ENCODE results near the gene FKBP1A.
"Not testable (repeated sequence)": the region's sequence is repeated elsewhere in the genome, so short reads cannot be mapped to it uniquely, and the experiment has no call there.

FKBP1A gene

GRCh38 chr20:1360094-1360846 is 32.6 kb downstream of the FKBP1A start:
- DNase-seq, result no peak

- DNase-seq, result peak; percentile 50
Measured at GRCh38 chr20:1357921-1358671, 34.8 kb downstream of the FKBP1A start.

GRCh38 chr20:1353956-1354355 is 38.9 kb downstream of the FKBP1A start:
- no peak for DNase-seq

- peak; percentile 19 for DNase-seq
Measured at GRCh38 chr20:1346315-1346969, 46.4 kb downstream of the FKBP1A start.

GRCh38 chr20:1345756-1346093 is 47.1 kb downstream of the FKBP1A start:
- no peak for DNase-seq

- no peak for DNase-seq
Measured at GRCh38 chr20:1345030-1345755, 47.7 kb downstream of the FKBP1A start.

- not testable (repeated sequence) for DNase-seq
Measured at GRCh38 chr20:1343446-1344124, 49.3 kb downstream of the FKBP1A start.

GRCh38 chr20:1341561-1342265 is 51.1 kb downstream of the FKBP1A start:
- no peak for DNase-seq

- no peak for DNase-seq
Measured at GRCh38 chr20:1338801-1339200, 54.1 kb downstream of the FKBP1A start.

- DNase-seq, result no peak
Measured at GRCh38 chr20:1338096-1338495, 54.8 kb downstream of the FKBP1A start.

GRCh38 chr20:1337441-1337840 is 55.4 kb downstream of the FKBP1A start:
- DNase-seq, result no peak

GRCh38 chr20:1336699-1337367 is 56.0 kb downstream of the FKBP1A start:
- no peak for DNase-seq

- no peak for DNase-seq
Measured at GRCh38 chr20:1335961-1336698, 56.7 kb downstream of the FKBP1A start.

GRCh38 chr20:1334761-1335160 is 58.1 kb downstream of the FKBP1A start:
- peak; percentile 64 for DNase-seq

- DNase-seq, result no peak
Measured at GRCh38 chr20:1334370-1334731, 58.5 kb downstream of the FKBP1A start.

- no peak for DNase-seq
Measured at GRCh38 chr20:1333462-1334369, 59.1 kb downstream of the FKBP1A start.

GRCh38 chr20:1332749-1333300 is 60.0 kb downstream of the FKBP1A start:
- no peak for DNase-seq

- DNase-seq, result no peak
Measured at GRCh38 chr20:1331801-1332453, 60.9 kb downstream of the FKBP1A start.

- DNase-seq, result no peak
Measured at GRCh38 chr20:1331101-1331500, 61.8 kb downstream of the FKBP1A start.

Data from OCI-M1 (cell line).